Fibroblast of lung (primary cell): ENCODE results near the gene PRPSAP1.

Experiments used
- EZH2 ChIP-seq: IDR thresholded peaks from 2 replicates; pipeline ENCODE4 v1.5.1; 2012; ENCODE audit warnings: low read length, control low read depth, mild to moderate bottlenecking; ENCODE audit errors: missing control alignments
- TF ChIP-seq, protein P1 (sequence below), 2 donors: IDR thresholded peaks in 1 of 2; conservative IDR thresholded peaks in 1 of 2; 1 replicate in 1 of 2; 2 replicates in 1 of 2; pipeline ENCODE4 v1.5.1; 2011 to 2012; ENCODE audit warnings: low read length in 2 of 2, control low read depth in 1 of 2, inconsistent platforms in 1 of 2, low read depth in 1 of 2, mild to moderate bottlenecking in 1 of 2

DNA sequence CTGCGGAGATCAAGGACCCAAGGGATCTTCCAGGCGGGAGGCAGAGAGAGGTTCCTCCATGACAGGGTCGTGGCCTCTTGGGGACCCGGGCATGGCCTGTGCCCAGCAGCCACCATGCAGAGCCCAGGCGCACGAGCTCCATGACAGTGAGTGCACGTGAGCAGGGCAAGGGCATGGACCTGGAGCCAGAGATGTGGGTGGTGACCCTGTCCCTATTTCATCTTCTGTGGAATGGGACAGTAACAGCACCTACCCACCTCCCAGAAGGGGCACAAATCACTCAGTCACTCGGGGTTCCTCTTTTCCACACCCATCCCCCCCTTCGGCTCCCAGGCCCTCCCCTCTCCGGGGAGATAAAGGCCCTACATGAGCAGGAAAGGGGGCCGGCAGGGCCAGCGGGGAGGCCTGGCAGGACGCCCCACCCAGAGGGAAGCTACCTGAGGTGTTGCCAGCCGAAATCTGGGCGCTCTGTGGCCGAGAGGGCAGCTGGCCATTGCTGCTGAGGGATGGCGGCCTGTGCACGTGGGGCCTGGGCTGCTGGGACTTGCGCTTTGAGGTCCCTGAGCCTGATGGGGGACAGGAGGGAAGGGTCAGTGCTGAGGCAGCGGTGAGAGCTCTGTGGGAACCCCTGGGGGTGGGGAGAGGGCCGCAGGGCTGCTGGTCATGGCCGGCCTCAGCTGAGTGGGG is 78.2 kb downstream of the PRPSAP1 start:
- TF ChIP-seq, protein P1, sequence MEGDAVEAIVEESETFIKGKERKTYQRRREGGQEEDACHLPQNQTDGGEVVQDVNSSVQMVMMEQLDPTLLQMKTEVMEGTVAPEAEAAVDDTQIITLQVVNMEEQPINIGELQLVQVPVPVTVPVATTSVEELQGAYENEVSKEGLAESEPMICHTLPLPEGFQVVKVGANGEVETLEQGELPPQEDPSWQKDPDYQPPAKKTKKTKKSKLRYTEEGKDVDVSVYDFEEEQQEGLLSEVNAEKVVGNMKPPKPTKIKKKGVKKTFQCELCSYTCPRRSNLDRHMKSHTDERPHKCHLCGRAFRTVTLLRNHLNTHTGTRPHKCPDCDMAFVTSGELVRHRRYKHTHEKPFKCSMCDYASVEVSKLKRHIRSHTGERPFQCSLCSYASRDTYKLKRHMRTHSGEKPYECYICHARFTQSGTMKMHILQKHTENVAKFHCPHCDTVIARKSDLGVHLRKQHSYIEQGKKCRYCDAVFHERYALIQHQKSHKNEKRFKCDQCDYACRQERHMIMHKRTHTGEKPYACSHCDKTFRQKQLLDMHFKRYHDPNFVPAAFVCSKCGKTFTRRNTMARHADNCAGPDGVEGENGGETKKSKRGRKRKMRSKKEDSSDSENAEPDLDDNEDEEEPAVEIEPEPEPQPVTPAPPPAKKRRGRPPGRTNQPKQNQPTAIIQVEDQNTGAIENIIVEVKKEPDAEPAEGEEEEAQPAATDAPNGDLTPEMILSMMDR (conservative IDR thresholded peaks at IDR 0.05 in 1 of 2, IDR thresholded peaks at IDR 0.05 in 1 of 2; ENCODE audit: low read depth in 1 of 2, low read length in 2 of 2), result no peak
- TF ChIP-seq EZH2, result no peak
